Panc1 (cell line): ENCODE results near the gene BACH2.

Experiments
- CTCF ChIP-seq: fragments of 450-650 bp; IDR thresholded peaks from 2 replicates; pipeline ENCODE4 v1.5.1; 2017; ENCODE audit warnings: mild to moderate bottlenecking
- POLR2AphosphoS5 ChIP-seq: IDR thresholded peaks from 2 replicates; pipeline ENCODE4 v1.6.1; 2012; ENCODE audit warnings: mild to moderate bottlenecking, low read depth, low read length, moderate library complexity
- TCF7L2 ChIP-seq: IDR thresholded peaks from 2 replicates; pipeline ENCODE4 v1.6.1; 2011; ENCODE audit warnings: mild to moderate bottlenecking, low read depth, low read length, inconsistent platforms

GRCh38 chr6:90194371-90194841 lies 102.2 kb downstream of the BACH2 start:
- no peak for TF ChIP-seq TCF7L2
- no peak for TF ChIP-seq CTCF
- no peak for TF ChIP-seq POLR2AphosphoS5
